Esophagus muscularis mucosa (tissue), 4 donors: ENCODE results near the gene WFDC10A. TPM values are rescaled to one million over a fixed set of nuclear protein-coding genes. Genes with fewer than 3 reads are reported as not detected.
"Not testable (repeated sequence)": the region's sequence is repeated elsewhere in the genome, so short reads cannot be mapped to it uniquely, and the experiment has no call there.

ENCODE experiments used
- DNase-seq: peaks from one replicate; pipeline ENCODE4 v3.0.0-alpha.2; 2017; ENCODE audit errors: extremely low spot score
- H3K27ac ChIP-seq, 4 donors: fragments of 200-600 bp; sonication (generic); replicated peaks in 1 of 4; 1 replicate in 3 of 4; 2 replicates in 1 of 4; pipeline ENCODE4 v1.5.1; 2016 to 2019; ENCODE audit warnings: mild to moderate bottlenecking in 1 of 4
- H3K27me3 ChIP-seq, 4 donors: fragments of 200-600 bp; sonication (generic); one replicate each; pipeline versions ENCODE4 v1.5.1 to v1.6.0; 2016 to 2019
- H3K36me3 ChIP-seq, 4 donors: fragments of 200-600 bp; sonication (generic); one replicate each; pipeline ENCODE4 v1.5.1; 2016 to 2019
- H3K4me1 ChIP-seq, 4 donors: fragments of 200-600 bp; sonication (generic); one replicate each; pipeline ENCODE4 v1.5.1; 2016 to 2019
- H3K4me3 ChIP-seq, 4 donors: fragments of 200-600 bp; sonication (generic); 1 replicate in 2 of 4; 2 replicates in 2 of 4; pipeline ENCODE4 v1.5.1; 2016 to 2019; ENCODE audit warnings: mild to moderate bottlenecking in 4 of 4, moderate library complexity in 1 of 4
- H3K9me3 ChIP-seq, 4 donors: fragments of 200-600 bp; sonication (generic); 1 replicate in 3 of 4; 2 replicates in 1 of 4; pipeline ENCODE4 v1.5.1; 2016 to 2019
- CTCF ChIP-seq, 3 experiments: fragments of 200-600 bp in 2 of 3; fragments of 450-650 bp in 1 of 3; sonication (generic) in 2 of 3; IDR thresholded peaks; one replicate each; pipeline ENCODE4 v1.5.1; 2017 to 2019; ENCODE audit warnings: antibody characterized with exemption in 3 of 3, mild to moderate bottlenecking in 2 of 3, moderate library complexity in 1 of 3
- EP300 ChIP-seq: sonication (generic); formaldehyde crosslinking; IDR thresholded peaks from one replicate; pipeline ENCODE4 v1.6.1; 2017; ENCODE audit warnings: antibody characterized with exemption
- POLR2A ChIP-seq: fragments of 450-650 bp; IDR thresholded peaks from one replicate; pipeline ENCODE4 v1.6.1; 2017; ENCODE audit warnings: antibody characterized with exemption, moderate library complexity, mild to moderate bottlenecking, low read depth
- POLR2AphosphoS5 ChIP-seq, 2 donors: sonication (generic); formaldehyde crosslinking; IDR thresholded peaks; one replicate each; pipeline ENCODE4 v1.6.1; 2017; ENCODE audit warnings: antibody characterized with exemption in 2 of 2
- WGBS: methylation state at CpG from one replicate; pipeline ENCODE4 v1.1.5; 2018; 5-methylcytosine and 5-hydroxymethylcytosine counted together
- intact Hi-C: fragments of 100-400 bp; cut with DNase I; formaldehyde crosslinking; loops from one replicate; pipeline ENCODE4 v1.15.1; 2023
- total RNA-seq, 4 donors: library from RNA; depleted of rRNA; stranded (reverse); fragments of >200 nt; gene quantifications; one replicate each; pipeline versions ENCODE4 v1.1.0 to v1.2.1, GENCODE V29; 2016

The WFDC10A gene
- total RNA-seq, 4 donors from 2014 or later = not detected

GRCh38 chr20:45646875-45647274, 17.3 kb downstream of the WFDC10A start:
- intact Hi-C loops = no loop called here
- Histone ChIP-seq H3K27me3 (peaks cover 0 to 7% (median 0%) of the 10 kb centered on the region in 4 donors), H3K4me3 (no peak overlapping the region), H3K9me3 (no peaks in the 10 kb centered on the region), H3K36me3 (no peaks in the 10 kb centered on the region), H3K4me1 (no peaks in the 10 kb centered on the region), H3K27ac (no peak overlapping the region)
- TF ChIP-seq POLR2A (no peak), POLR2AphosphoS5 (IDR thresholded peaks at IDR 0.05) (no peak), EP300 (no peak), CTCF (IDR thresholded peaks at IDR 0.05) (no peak)
- 80% methylated on average over 1 of the region's 3 CpGs for WGBS
- no peak for DNase-seq

GRCh38 chr20:45647441-45648050, 18.0 kb downstream of the WFDC10A start:
- Histone ChIP-seq H3K4me3 (no peak overlapping the region), H3K4me1 (no peaks in the 10 kb centered on the region), H3K27me3 (peaks cover 0 to 10% (median 0%) of the 10 kb centered on the region in 4 donors), H3K27ac (no peak overlapping the region), H3K9me3 (no peaks in the 10 kb centered on the region), H3K36me3 (no peaks in the 10 kb centered on the region)
- no peak for DNase-seq
- TF ChIP-seq POLR2AphosphoS5 (IDR thresholded peaks at IDR 0.05) (no peak), EP300 (no peak), POLR2A (no peak), CTCF (IDR thresholded peaks at IDR 0.05) (no peak)
- WGBS = no CpG with 5 or more reads among the region's 1 CpG
- intact Hi-C loops = no loop called here

GRCh38 chr20:45649312-45649863, 19.8 kb downstream of the WFDC10A start:
- H3K4me3 ChIP-seq = no peak overlapping the region
- H3K27me3 ChIP-seq = peaks cover 0 to 10% (median 0%) of the 10 kb centered on the region in 4 donors
- H3K27ac ChIP-seq = no peak overlapping the region
- no peak for TF ChIP-seq POLR2AphosphoS5 (IDR thresholded peaks at IDR 0.05)
- no peak for TF ChIP-seq EP300
- TF ChIP-seq CTCF (IDR thresholded peaks at IDR 0.05) = no peak
- no peak for TF ChIP-seq POLR2A
- 75% methylated on average over 6 of the region's 6 CpGs for WGBS
- no peak for DNase-seq
- H3K36me3 ChIP-seq = no peaks in the 10 kb centered on the region
- intact Hi-C loops = no loop called here
- H3K4me1 ChIP-seq = no peaks in the 10 kb centered on the region
- no peaks in the 10 kb centered on the region for H3K9me3 ChIP-seq

GRCh38 chr20:45651726-45652125, 22.2 kb downstream of the WFDC10A start:
- H3K4me1 ChIP-seq, intact Hi-C loops, H3K27me3 ChIP-seq, H3K9me3 ChIP-seq, H3K36me3 ChIP-seq, DNase-seq, H3K27ac ChIP-seq, H3K4me3 ChIP-seq: not testable (repeated sequence)
- 76% methylated on average over 7 of the region's 7 CpGs for WGBS

- H3K36me3 ChIP-seq, H3K27ac ChIP-seq, H3K27me3 ChIP-seq, H3K4me1 ChIP-seq, DNase-seq, intact Hi-C loops, H3K9me3 ChIP-seq, H3K4me3 ChIP-seq: not testable (repeated sequence)
- 100% methylated on average over 1 of the region's 3 CpGs for WGBS
These were observed 27.5 kb downstream of the WFDC10A start for GRCh38 chr20:45657038-45657437.

- peaks cover 0 to 6% (median 0%) of the 10 kb centered on the region in 4 donors for H3K9me3 ChIP-seq
- no peak for TF ChIP-seq EP300
- no peak for TF ChIP-seq POLR2A
- TF ChIP-seq POLR2AphosphoS5 (IDR thresholded peaks at IDR 0.05) = no peak
- TF ChIP-seq CTCF (IDR thresholded peaks at IDR 0.05) = no peak
- no peak within 1 kb of the TSS for H3K4me3 ChIP-seq
- DNase-seq = no peak
- no peak within 1 kb of the TSS for H3K27ac ChIP-seq
- intact Hi-C loops = no loop called here
- peaks cover 0 to 11% (median 0%) of the 10 kb centered on the region in 4 donors for H3K27me3 ChIP-seq
- no peaks in the 10 kb centered on the region for H3K36me3 ChIP-seq
- 91% methylated on average over 1 of the region's 1 CpG for WGBS
- no peaks in the 10 kb centered on the region for H3K4me1 ChIP-seq
These were observed 40.6 kb downstream of the WFDC10A start, which contains the start of gene WFDC11 for GRCh38 chr20:45670139-45670538. TSS of gene WFDC11 (minus strand) at chr20:45670239. CDS start at chr20:45650600, 19,639 bp downstream.
